GM19452 (cell line): ENCODE results near the gene EFCAB7.

Source experiments
- ATAC-seq: cut with Tn5 transposase; IDR thresholded peaks from one replicate; pipeline ENCODE4 v1.9.1; 2021; ENCODE audit not compliant: unreplicated experiment

EFCAB7 gene

GRCh38 chr1:63522891-63523728 lies at the start of gene EFCAB7, which contains the start of gene ITGB3BP:
TSS of gene EFCAB7 (plus strand) at chr1:63523525. CDS start at chr1:63525573, 2,048 bp downstream.
TSS of gene ITGB3BP (minus strand) at chr1:63523225. CDS start at chr1:63523133, 92 bp downstream.
- ATAC-seq: peak; percentile 87

- ATAC-seq: no peak
Measured at GRCh38 chr1:63475761-63476160, 47.6 kb upstream of the EFCAB7 start.

- ATAC-seq: no peak
Measured at GRCh38 chr1:63480057-63480456, 43.3 kb upstream of the EFCAB7 start.

- no peak for ATAC-seq
Measured at GRCh38 chr1:63486629-63487028, 36.7 kb upstream of the EFCAB7 start.

- ATAC-seq: no peak
Measured at GRCh38 chr1:63487336-63488065, 35.8 kb upstream of the EFCAB7 start.

- ATAC-seq: no peak
Measured at GRCh38 chr1:63497577-63497976, 25.7 kb upstream of the EFCAB7 start.

GRCh38 chr1:63498106-63498505 lies 25.2 kb upstream of the EFCAB7 start:
- no peak for ATAC-seq

GRCh38 chr1:63501256-63501655 lies 22.1 kb upstream of the EFCAB7 start:
- no peak for ATAC-seq

GRCh38 chr1:63506782-63507181 lies 16.5 kb upstream of the EFCAB7 start:
- no peak for ATAC-seq

GRCh38 chr1:63509718-63510117 lies 13.6 kb upstream of the EFCAB7 start:
- no peak for ATAC-seq

- no peak for ATAC-seq
Measured at GRCh38 chr1:63512584-63512983, 10.7 kb upstream of the EFCAB7 start.

GRCh38 chr1:63516629-63517028 lies 6.7 kb upstream of the EFCAB7 start:
- no peak for ATAC-seq

- peak; percentile 25 for ATAC-seq
Measured at GRCh38 chr1:63523738-63524137, 413 bp downstream of the EFCAB7 start.

GRCh38 chr1:63524201-63524600 lies 876 bp downstream of the EFCAB7 start:
- ATAC-seq: no peak

- no peak for ATAC-seq
Measured at GRCh38 chr1:63532727-63533126, 9.4 kb downstream of the EFCAB7 start.

- ATAC-seq: no peak
Measured at GRCh38 chr1:63533931-63534330, 10.6 kb downstream of the EFCAB7 start.

GRCh38 chr1:63534406-63534805 lies 11.1 kb downstream of the EFCAB7 start:
- no peak for ATAC-seq

GRCh38 chr1:63537006-63537405 lies 13.7 kb downstream of the EFCAB7 start:
- ATAC-seq: no peak

- ATAC-seq: no peak
Measured at GRCh38 chr1:63537940-63538339, 14.6 kb downstream of the EFCAB7 start.

- no peak for ATAC-seq
Measured at GRCh38 chr1:63545780-63546179, 22.5 kb downstream of the EFCAB7 start.

- no peak for ATAC-seq
Measured at GRCh38 chr1:63547621-63548294, 24.4 kb downstream of the EFCAB7 start.

- ATAC-seq: no peak
Measured at GRCh38 chr1:63548303-63548702, 25.0 kb downstream of the EFCAB7 start.
